GM03348 (cell line): Measurements from ENCODE around the gene ME3.
"Not testable (repeated sequence)": the region's sequence is repeated elsewhere in the genome, so short reads cannot be mapped to it uniquely, and the experiment has no call there.

Source experiments
- DNase-seq: peaks from one replicate; pipeline ENCODE4 v3.0.0; 2012; ENCODE audit warnings: low spot score

Gene ME3

DNA sequence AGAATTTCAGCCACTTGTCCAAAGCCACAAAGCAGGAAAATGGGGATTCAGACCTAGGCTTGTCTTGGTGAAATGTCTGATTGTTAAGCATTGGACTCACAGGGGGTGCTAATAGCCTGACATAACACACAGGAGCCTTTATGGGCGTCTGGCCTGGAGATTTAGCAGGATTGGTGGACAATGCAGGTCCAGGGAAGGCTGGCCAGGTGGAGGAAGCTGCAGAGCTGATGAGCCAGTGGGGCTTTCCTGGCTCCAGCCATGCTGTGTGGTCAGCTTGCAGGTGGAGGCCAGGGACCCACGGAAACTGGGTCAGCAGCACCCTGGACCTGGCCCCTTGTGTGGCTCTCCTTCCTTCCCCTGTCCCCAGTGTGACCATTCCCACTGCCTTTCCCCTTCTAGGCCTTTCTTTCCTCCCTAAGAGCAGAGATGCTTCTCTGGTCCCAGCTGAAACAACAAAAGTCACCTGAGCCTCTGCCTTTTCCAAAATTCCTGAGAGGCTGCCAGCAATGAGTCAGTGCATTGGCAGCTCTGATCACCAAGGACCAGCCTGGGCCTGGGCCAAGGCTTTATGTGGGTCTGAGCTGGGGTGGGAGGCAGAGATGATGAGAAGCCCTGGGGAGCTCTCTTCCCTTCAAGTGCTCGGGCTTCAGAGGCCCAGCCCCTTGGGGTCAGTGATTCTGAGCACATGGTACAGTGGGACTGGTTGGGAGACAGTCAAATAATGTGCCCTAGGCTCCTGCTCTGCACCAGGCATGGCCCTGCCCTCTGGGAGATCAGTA, 212.5 kb downstream of the ME3 start:
- peak; percentile 84 for DNase-seq

DNA sequence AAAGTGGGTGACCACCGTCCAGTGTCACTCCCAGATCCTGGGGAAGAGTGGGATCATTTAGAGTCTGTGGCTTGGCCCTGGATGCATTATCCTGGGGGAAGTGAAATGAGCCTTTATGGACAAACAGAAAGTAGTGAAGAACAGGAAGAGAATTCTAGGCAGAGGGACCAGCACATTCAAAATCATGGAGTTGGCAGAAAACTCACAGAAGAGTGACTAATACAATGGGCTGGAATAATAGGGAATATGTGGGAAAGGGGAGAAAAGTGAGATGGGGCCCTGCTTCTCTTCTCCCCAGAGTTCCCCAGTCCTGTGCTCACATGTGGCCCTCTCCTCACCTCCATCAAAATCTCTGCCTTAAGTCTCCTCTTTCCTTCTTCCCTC, 213.4 kb downstream of the ME3 start:
- DNase-seq, result peak; percentile 21

DNA sequence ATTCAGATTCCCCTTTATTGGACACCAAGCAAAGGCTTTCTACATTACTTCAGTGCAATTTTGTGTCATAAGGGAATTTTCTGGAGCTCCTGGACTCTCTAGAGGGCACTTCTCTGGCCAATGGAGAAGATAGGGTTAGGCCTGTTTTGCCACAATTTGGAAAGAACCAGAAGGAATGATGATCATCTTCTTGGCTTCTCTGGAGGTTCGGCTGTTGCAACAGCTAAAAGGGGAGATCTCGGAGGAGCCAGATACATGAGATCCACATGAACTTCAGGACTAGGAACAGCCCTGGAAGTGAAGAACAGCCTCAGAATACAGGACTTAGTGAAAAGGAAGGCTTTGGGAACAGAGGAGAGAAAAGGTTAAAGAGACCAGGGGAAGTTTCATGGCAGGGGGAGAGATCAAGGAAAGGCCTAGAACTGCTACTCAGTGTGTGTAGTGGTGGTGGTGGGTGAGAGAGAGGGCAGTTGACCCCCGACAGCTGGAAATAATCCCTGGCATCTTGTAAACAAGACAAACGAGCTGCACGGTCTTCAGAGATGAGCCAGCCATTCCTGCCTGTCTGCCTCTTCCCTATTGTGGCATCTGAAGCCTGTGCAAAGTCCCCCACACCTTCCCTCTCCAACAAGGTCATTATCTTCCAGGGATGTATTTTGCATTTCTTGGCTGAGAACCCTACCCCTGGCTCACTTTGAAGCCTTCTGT, 214.0 kb downstream of the ME3 start:
- peak; percentile 28 for DNase-seq

DNA sequence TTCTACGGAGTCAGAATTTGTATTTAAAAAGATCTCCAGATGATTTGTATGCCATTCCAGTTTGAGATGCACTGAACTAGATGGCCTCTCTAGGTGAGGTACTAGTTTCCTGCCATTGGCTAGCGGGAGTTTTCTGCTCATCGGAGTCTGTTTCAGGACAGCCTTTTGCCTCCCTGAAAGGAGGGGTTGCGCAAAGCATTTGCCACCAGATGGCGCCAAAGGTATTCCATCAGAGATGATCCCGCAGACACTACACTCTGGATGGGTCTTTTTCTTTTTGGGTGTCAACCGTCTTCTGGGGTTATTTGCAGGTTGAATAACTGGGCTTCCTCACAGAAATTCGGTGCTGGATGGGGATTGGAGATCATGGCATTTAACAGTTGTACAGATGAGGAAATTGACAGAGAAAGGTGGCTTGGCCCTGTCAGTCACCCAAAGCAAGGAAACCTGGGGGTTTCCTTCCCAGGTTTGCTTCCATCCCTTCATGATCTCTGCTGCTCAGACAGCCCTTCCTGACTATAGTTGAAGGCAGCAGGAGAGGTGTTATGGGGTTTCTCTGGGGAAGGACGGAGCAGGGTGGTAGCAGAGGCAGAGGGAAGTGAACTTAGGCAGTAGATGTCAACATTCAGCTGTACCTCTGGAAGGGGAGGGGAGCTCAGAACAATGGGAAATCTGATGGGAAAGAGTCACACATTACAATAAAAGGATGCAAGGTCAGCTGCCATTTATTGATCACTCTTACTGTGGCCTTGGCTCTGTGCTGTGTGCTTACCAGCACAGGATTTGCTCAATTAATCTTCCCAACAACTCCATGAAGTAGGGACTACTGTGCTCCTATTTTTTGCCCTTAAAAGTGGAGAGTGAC, 216.1 kb downstream of the ME3 start:
- peak; percentile 84 for DNase-seq

DNA sequence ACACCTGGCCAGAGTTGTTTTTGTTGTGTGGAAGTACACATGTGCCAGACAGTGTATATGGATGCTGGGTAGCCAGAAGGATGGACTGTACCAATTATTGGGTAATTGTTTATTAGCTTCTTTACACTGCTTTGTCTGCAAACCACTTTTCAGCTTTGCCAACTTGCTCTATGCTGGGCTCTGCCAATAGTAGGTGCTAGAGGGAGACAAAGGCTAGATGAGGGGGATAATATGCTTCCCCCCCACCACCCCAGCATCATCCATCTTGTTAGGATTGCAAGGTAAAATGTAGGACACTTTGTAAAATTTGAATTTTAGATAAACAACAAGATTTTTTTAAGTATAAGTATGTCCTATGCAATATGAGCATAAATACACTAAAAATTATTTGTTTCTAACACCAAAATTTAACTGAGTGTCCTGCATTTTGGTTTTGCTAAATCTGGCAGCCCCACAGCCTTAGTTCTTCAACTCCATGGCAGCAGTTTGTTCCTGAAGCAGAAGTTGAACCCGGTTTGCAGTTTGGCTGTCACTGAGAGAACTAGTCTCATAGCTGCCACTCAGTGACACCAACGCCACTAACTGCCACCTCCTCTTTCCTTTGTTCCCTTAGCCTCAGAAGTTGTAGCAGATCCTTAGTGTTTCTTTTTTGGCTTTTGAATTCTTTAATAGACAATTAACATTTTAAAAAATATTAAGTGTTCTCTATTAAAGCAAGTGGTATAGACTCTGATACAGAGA, 219.0 kb downstream of the ME3 start:
- DNase-seq, result no peak

DNA sequence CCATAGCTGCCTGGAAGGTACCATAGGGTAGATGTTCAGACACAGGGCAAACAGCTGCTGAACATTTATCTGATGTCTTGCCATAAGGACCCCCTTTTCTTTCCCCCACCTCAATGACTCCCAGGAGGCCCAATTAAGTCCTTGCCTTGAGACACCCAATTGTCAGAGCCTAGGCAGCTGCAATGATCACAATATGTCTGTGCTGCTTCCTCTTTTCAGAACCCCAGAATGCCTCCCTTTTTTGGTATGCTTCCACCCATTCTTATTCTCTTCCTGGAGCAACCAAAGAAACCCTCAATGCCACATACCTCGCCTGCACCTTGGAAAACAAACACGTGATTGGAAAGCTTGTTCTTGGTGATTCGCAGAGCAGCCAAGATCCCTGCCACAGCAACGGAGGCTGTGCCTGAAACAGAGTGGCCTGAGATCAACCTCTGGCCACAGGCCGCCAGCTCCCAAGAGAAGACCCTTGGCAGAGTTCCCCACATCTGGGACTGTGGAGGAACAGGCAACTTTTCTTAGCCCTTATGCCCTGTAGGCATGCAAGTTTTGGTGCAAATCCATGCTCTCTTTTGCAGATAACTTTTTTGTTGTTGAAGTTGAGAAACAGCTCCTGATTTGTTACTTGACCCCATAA, 222.3 kb downstream of the ME3 start:
- no peak for DNase-seq

DNA sequence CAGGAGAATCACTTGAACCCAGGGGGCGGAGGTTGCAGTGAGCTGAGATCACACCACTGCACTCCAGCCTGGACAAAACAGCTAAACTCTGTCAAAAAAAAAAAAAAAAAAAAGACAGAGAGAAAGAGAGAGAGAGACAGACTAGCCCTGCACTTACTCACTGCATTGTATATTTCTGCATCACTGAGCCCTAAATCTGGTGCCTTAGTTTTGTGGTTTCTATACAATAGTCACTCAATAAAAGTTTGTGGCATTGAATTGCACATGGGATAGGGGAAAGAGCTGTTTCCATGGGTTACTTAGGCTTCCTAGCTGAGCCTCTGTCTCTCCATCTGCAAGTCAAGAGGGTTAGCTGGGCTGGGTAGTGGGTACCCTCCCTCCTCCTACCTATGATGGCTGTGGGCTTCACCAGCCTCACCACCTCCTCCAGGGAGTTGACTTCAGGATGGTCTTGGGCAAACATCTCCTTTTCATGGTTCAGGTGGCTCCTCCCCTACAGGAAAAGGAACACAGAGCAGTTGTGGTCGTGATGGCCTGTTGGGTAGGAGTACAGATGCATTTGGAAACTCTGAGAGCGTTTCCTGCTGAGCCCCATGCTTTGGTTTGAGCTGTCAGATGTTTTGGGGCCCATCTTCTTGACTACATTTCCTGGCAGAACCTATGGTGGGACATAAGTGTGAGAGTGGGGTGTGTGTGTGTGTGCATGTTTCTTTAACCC, 224.5 kb downstream of the ME3 start:
- no peak for DNase-seq

DNA sequence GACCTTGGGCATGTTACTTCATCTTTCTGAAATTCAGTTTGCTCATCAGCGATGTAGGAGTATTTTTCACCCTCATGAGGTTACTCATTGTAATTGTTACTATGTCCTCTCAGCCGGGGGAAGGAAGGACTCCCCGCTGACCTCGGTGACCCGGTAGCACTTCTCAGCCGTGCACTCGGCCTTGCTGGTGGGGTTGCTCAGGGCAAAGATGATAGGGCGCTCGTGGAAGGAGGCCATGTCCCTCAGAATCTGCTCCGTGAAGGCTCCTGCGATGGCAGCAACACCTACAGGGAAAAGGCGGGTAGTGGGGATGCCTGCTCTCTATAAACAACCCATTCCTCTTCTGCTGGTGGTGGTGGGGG, 225.5 kb downstream of the ME3 start:
- DNase-seq, result no peak

DNA sequence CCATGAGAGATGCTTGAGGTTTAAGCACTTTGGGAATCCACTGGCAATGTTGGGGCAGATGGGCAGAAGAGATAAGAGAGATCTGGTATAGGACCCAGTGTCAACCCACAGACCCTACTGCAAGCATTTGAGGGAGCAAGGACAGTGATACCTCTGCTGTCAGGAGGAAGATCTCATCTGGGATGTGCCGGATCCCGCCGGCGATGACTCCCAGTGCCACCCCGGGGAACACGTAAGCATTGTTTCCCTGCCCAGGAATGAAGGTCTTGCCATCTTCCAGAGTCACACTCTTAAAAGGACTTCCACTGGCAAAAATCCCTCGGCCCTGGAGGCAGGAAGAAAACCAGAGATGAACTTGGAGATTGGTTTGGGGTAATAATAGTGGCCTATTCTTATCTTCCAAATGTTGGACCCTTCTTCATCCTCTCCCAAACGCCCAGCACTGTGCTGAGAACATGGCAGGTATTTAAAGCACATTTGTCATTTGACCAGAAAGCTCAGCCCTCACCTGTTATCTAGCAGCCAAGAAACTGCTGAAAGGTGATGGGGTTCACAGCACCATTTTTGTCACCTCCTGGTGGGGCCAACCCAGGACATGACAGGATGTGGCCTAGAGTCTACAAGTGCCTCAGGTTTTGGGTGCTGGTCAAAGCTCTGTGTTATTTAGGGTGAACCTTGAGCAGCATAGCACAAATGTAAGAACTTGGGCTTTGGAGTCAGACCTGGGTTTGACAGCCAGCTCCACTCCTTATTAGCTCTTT, 226.1 kb downstream of the ME3 start:
- DNase-seq, result no peak

DNA sequence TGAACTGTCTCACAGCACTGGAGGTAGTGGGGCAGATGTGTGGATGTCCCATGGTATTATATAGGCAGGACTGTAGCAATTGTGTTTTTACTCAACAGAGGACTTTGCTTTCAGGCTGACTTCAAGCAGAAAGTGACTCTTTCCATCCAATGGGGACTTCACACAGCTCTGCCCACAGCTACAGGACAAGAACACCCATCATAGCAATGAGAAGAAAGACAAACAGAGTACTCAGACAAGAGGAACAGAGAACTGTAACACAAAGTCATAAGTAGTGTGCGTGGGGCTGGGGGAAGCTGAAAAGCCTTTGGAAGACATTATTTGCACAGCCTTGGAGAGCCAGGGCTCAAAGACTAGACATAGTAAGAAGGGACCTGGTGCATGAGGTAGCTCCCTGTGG, 227.4 kb downstream of the ME3 start:
- DNase-seq, result no peak

DNA sequence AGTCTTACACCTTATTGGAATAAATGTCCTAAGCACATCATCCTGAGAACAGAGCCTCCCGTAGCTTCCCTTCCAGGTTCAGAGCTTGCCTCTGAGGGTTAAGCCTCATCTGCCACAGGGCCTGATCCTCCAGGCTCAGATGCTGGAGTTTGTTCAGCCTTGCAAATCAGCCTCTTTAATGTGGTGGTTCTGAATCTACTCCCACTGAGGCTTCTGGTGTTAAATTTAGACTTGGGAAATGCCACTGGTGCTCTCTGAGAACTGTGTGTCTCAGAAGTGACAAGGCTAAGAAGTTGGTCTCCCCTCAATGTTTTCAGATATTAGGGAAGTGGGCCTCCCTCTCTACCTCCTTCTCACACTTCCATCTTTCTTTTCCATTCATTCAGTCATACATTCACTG, 229.0 kb downstream of the ME3 start:
- no peak for DNase-seq

DNA sequence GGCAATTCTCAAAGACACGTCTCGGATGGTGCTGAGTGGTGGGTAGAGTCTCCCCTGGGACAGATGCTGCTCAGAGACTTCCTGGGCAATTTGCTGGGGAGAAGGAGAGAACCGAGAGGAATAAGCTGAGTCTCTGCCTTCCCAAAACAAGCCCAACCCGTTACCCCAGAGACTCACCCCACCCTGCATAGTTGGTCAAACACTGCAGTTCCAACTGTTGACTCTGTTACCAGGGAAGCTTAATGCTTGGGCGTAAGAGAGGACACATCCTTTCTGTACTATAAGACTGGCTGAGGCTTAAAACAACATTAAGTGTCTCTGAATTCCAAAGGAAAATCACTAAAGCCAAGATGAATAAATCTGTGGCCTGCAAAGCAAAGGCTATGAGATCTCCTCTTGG, 229.6 kb downstream of the ME3 start:
- DNase-seq, result no peak

DNA sequence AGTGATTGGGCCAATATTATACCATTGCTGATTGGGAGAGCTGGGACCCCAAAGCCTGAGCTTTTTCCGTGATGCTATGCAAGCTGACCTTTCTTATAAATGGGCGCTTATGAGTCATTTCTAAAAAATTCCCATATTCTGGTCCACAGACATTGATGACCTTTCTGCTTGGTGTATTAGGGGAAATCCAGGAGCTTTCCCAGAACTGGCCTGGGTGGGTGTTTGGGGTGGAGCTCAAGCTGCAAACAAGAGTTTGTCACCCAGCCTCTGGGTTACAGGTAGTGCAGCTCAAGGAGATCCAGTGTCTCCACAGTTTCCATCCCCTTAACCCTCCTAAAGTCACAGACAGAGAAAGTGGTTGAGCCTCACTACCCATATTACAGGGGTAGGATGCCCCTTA, 230.0 kb downstream of the ME3 start:
- no peak for DNase-seq

DNA sequence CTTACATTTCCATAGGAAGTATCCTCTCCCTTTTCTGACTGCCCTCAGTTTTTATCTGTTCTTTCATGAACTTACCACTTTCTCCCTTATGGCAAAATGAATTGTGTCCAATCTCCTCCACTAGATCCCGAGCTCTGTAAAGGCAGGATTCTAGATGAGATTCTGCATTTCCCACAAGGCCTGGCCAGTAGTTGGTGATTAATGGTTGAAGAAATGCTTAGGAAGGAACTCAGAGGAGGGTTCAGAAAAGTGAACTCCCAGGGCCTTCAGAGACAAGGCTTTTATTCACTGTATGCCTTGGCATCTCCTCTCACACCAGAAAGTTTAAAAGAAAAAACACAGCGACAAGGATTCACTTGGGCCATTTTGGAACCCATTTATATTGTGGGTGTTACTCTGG, 231.6 kb downstream of the ME3 start:
- no peak for DNase-seq

DNA sequence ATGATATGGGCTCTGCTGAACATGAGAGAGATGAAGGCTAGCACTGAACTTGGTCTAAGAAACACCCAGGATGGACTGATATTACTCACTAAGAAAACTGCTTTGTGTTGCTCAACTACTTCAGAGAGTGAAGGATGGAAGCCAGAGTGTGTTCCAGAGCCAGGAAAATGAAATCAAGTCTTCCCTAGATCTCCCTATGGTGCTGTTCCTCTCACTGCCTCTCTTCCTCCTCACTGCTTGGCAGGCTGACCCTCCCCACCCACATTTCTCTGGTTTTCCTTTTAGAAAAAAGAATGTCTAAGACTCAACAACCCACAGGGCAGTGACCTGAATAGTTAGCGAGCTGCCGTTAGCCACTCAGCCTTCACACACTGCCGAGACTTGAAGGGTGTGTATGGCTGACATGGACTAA, 232.1 kb downstream of the ME3 start:
- DNase-seq, result peak; percentile 83

DNA sequence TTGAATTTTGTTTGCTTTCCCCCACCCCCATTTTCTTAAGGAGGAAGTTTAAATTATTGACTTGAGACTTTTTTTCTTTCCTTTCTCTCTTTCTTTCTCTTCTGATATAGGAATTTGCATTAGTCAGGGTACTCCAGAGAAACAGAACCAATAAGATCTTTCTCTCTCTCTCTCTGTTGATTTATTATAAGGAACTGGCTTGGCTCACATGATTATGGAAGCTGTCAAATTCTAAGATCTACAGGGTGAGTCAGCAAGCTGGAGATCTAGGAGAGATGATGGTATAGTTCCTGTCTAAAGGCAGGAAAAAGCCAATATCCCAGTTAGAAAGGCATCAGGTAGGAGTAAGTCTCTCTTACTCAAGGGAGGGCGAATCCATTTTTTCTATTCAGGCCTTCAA, 233.7 kb downstream of the ME3 start:
- DNase-seq, result no peak

DNA sequence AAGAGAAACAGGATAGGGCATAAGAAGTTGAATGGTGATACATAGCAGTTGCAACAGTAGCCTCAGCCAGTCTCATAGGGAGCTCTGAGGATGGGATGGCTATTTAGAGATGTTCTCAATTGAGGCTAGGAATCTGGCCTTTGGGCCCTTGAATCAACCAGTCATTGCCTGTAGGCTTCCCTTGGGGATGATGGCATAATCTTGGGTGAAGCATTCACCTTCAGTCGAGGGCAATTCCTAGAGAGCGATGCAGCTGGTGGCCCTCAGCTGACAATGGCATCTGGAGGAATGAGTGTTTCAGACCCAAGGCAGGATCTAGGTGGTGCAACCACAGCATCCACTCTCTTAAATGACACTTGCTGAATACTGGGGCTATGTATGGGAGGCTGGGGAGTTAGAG, 236.7 kb downstream of the ME3 start:
- DNase-seq, result no peak

DNA sequence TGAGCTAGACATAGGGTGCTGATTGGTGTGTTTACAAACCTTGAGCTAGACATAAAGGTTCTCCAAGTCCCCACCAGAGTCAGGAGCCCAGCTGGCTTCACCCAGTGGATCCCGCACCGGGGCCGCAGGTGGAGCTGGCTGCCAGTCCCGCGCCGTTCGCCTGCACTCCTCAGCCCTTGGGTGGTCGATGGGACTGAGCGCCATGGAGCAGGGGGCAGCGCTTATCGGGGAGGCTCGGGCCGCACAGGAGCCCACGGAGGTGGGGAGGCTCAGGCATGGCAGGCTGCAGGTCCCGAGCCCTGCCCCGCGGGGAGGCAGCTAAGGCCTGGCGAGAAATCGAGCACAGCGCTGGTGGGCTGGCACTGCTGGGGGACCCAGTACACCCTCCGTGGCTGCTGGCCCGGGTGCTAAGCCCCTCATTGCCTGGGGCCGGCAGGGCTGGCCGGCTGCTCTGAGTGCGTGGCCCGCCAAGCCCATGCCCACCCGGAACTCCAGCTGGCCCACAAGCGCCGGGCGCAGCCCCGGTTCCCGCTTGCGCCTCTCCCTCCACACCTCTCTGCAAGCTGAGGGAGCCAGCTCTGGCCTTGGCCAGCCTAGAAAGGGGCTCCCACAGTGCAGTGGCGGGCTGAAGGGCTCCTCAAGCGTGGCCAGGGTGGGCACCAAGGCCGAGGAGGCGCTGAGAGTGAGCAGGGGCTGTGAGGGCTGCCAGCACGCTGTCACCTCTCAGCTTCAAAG, 238.9 kb downstream of the ME3 start:
- DNase-seq, result not testable (repeated sequence)

DNA sequence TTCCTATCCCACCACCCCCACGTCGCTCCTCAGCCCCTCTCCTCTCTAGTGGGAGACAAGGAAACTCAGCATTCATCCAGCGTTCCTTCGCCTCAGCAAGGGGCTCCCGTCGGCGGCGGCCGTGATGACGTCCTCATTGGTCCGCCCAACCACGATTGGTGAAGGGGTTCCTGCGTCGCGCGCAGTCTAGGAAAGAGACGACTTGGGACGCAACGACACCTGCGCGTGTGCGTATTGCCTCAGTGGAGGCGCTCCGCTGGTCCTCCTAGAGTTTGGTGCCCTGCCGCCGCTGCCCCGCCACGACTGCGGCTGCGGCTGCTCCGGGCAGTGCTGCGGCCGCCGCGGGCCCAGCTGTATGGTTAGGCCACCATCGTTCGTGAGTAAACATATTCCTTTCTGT, 241.2 kb downstream of the ME3 start:
- DNase-seq, result no peak

DNA sequence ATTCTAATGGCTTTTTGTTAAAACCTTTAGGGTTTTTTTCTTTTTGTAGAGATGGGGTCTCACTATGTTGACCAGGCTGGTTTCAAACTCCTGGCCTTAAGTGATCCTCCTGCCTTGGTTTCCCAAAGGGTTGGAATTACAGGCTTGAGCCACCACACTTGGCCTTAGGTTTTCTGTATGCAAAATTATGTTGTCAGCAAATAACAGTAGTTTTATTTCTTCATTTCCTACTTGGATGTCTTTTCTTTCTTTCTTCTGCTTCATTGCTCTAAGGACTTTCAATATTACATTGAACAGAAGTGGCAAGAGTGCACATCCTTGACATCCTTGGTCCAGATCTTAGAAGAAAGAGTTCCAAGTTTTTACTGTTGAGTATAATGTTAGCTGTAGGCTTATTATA, 245.0 kb downstream of the ME3 start:
- no peak for DNase-seq
